OCI-LY3 (cell line): Measurements from ENCODE around the gene RBM28.

Source experiments
- CTCF ChIP-seq: fragments of 200-600, 300-600 bp; sonication (generic); IDR thresholded peaks from 2 replicates; pipeline ENCODE4 v1.5.1; 2014; ENCODE audit warnings: antibody characterized with exemption, low read length, low read depth
- EZH2phosphoT487 ChIP-seq: fragments of 200-600 bp; shearing (Covaris generic); IDR thresholded peaks from 2 replicates; pipeline ENCODE4 v1.6.1; 2018; ENCODE audit warnings: antibody characterized with exemption, mixed run types, low read depth

GRCh38 chr7:128383776-128384175, 40.1 kb upstream of the RBM28 start:
- TF ChIP-seq CTCF: no peak
- no peak for TF ChIP-seq EZH2phosphoT487
